ENCODE results near the gene POLG2.

Gene POLG2

DNA sequence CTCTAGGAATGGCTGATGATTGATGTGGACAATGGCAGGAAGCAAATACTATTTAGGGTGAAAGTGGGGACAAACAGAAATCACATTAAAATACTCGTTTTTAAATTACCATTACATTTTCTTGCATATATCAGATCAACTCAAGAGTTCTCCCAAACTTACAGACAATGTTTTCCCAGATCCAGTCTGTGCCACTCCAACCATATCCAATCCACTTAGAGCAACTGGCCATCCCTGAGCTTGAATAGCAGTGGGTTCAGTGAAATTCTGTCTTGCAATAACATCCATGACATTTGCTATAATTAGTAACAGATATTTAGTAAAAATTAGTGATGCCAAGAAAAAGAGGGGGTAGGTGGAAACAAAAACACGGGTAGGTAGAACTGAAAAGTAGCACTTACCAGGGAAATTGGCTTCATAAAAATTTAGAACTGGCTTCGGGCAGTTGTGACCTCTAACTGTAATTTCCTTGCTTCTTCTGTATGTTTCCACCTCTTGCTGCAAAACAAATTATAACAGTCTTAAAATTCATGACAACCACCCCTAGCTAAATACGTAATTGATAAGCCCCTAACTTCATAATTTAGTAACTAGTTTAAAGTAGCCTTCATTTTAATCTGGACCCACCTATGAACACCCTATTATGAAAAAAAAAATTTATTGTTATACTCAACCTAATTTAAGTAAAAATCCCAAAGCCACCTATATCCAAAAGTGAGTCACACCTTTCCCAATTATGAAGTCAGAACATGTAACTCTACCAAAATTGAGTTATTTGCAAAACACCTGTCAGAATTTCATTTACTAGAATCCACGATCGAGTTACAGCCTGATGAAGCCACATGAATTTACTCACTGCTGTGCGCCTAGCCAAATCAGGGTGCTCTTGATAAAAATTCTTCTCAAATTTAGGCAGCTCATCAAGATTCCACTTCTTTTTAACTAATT is 7.2 kb upstream of the POLG2 start:
- Histone ChIP-seq H3K9ac (ENCODE audit: low read length) (no peak overlapping the region), H2BK120ac (ENCODE audit: insufficient read depth, low read length, poor library complexity) (no peak overlapping the region), H4K91ac (ENCODE audit: low read depth, low read length) (no peak overlapping the region), H3K27ac (ENCODE audit: low read depth, low read length) (no peak overlapping the region), H3K79me2 (ENCODE audit: control insufficient read depth, insufficient read depth, low read length, poor library complexity) (peaks cover 20% of the 10 kb centered on the region), H3K4me3 (ENCODE audit: low read depth, low read length) (no peak overlapping the region), H3K14ac (ENCODE audit: low read length) (no peak overlapping the region), H3K79me1 (ENCODE audit: low read length) (peaks cover 13% of the 10 kb centered on the region), H3K27me3 (ENCODE audit: insufficient read depth, low read length) (no peaks in the 10 kb centered on the region), H4K8ac (ENCODE audit: low read depth, low read length) (no peak overlapping the region), H3K9me3 (ENCODE audit: insufficient read depth, low read depth, low read length) (no peaks in the 10 kb centered on the region), H3K4me2 (ENCODE audit: low read length) (peak overlapping the region; percentile 61), H2BK5ac (ENCODE audit: low read depth, low read length, poor library complexity) (no peak overlapping the region), H2AK5ac (ENCODE audit: low read length) (no peak overlapping the region), H3K4ac (ENCODE audit: low read depth, low read length) (peak overlapping the region; percentile 97), H3K36me3 (ENCODE audit: control insufficient read depth in 1 of 2, insufficient read depth in 2 of 2, low read length in 2 of 2) (peaks cover 8 to 41% of the 10 kb centered on the region in 2 experiments), H3K18ac (ENCODE audit: low read length) (no peak overlapping the region), H3K4me1 (ENCODE audit: control insufficient read depth in 1 of 2, insufficient read depth in 2 of 2, low read length in 2 of 2) (no peaks in the 10 kb centered on the region), H4K12ac (ENCODE audit: low read depth, low read length) (no peak overlapping the region), H3K23ac (ENCODE audit: low read length) (no peak overlapping the region), H2BK12ac (ENCODE audit: low read length) (no peak overlapping the region), H2AFZ (ENCODE audit: insufficient read depth, low read length, poor library complexity) (no peak overlapping the region)
- peak in 1 of 2 donors; percentile 36 for DNase-seq
- WGBS (ENCODE audit: extremely low coverage, insufficient coverage, insufficient read length): no CpG with 5 or more reads among the region's 7 CpGs

GRCh38 chr17:64503341-64503740 is 6.5 kb upstream of the POLG2 start:
- no peak overlapping the region for H2BK120ac ChIP-seq (ENCODE audit: insufficient read depth, low read length, poor library complexity)
- H4K91ac ChIP-seq (ENCODE audit: low read depth, low read length): no peak overlapping the region
- H3K4me2 ChIP-seq (ENCODE audit: low read length): no peak overlapping the region
- no peaks in the 10 kb centered on the region for H3K4me1 ChIP-seq (ENCODE audit: control insufficient read depth in 1 of 2, insufficient read depth in 2 of 2, low read length in 2 of 2)
- no peak overlapping the region for H2BK12ac ChIP-seq (ENCODE audit: low read length)
- no peak overlapping the region for H3K4ac ChIP-seq (ENCODE audit: low read depth, low read length)
- H3K18ac ChIP-seq (ENCODE audit: low read length): no peak overlapping the region
- H2AFZ ChIP-seq (ENCODE audit: insufficient read depth, low read length, poor library complexity): no peak overlapping the region
- no peaks in the 10 kb centered on the region for H3K27me3 ChIP-seq (ENCODE audit: insufficient read depth, low read length)
- no peaks in the 10 kb centered on the region for H3K9me3 ChIP-seq (ENCODE audit: insufficient read depth, low read depth, low read length)
- H3K27ac ChIP-seq (ENCODE audit: low read depth, low read length): no peak overlapping the region
- H3K79me2 ChIP-seq (ENCODE audit: control insufficient read depth, insufficient read depth, low read length, poor library complexity): peaks cover 20% of the 10 kb centered on the region
- H3K9ac ChIP-seq (ENCODE audit: low read length): no peak overlapping the region
- peaks cover 13% of the 10 kb centered on the region for H3K79me1 ChIP-seq (ENCODE audit: low read length)
- no peak overlapping the region for H3K4me3 ChIP-seq (ENCODE audit: low read depth, low read length)
- H2AK5ac ChIP-seq (ENCODE audit: low read length): no peak overlapping the region
- DNase-seq: peak in 1 of 2 donors; percentile 28
- H4K8ac ChIP-seq (ENCODE audit: low read depth, low read length): no peak overlapping the region
- H2BK5ac ChIP-seq (ENCODE audit: low read depth, low read length, poor library complexity): no peak overlapping the region
- H4K12ac ChIP-seq (ENCODE audit: low read depth, low read length): no peak overlapping the region
- no CpG with 5 or more reads among the region's 5 CpGs for WGBS (ENCODE audit: extremely low coverage, insufficient coverage, insufficient read length)
- H3K14ac ChIP-seq (ENCODE audit: low read length): no peak overlapping the region
- H3K23ac ChIP-seq (ENCODE audit: low read length): no peak overlapping the region
- peaks cover 7 to 39% of the 10 kb centered on the region in 2 experiments for H3K36me3 ChIP-seq (ENCODE audit: control insufficient read depth in 1 of 2, insufficient read depth in 2 of 2, low read length in 2 of 2)

DNA sequence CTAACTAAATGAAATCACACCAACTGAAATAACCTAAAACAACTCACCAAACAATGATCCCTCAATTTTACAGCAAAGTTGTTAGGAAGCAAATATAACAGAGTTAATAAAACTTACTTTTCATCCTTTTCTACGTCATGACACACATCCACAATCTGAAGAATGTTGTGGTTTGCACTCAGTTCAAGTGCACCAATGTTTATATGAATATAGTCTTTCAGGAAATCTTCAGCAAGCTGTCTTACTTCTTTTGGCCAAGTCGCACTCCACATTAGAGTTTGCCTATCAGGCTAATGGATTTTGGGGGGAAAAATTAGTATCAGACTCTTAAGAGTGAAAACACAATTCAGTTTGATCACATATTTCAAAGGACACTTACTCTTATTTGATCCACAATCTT is 6.0 kb upstream of the POLG2 start:
- no peak overlapping the region for H2BK120ac ChIP-seq (ENCODE audit: insufficient read depth, low read length, poor library complexity)
- H3K27me3 ChIP-seq (ENCODE audit: insufficient read depth, low read length): no peaks in the 10 kb centered on the region
- H3K9me3 ChIP-seq (ENCODE audit: insufficient read depth, low read depth, low read length): no peaks in the 10 kb centered on the region
- no peak overlapping the region for H2AFZ ChIP-seq (ENCODE audit: insufficient read depth, low read length, poor library complexity)
- no peak overlapping the region for H3K23ac ChIP-seq (ENCODE audit: low read length)
- H3K4me1 ChIP-seq (ENCODE audit: control insufficient read depth in 1 of 2, insufficient read depth in 2 of 2, low read length in 2 of 2): no peaks in the 10 kb centered on the region
- H3K14ac ChIP-seq (ENCODE audit: low read length): no peak overlapping the region
- H3K79me1 ChIP-seq (ENCODE audit: low read length): peaks cover 13% of the 10 kb centered on the region
- H4K8ac ChIP-seq (ENCODE audit: low read depth, low read length): no peak overlapping the region
- H3K4me2 ChIP-seq (ENCODE audit: low read length): no peak overlapping the region
- peaks cover 7 to 39% of the 10 kb centered on the region in 2 experiments for H3K36me3 ChIP-seq (ENCODE audit: control insufficient read depth in 1 of 2, insufficient read depth in 2 of 2, low read length in 2 of 2)
- no peak overlapping the region for H2BK12ac ChIP-seq (ENCODE audit: low read length)
- H3K79me2 ChIP-seq (ENCODE audit: control insufficient read depth, insufficient read depth, low read length, poor library complexity): peaks cover 20% of the 10 kb centered on the region
- no peak overlapping the region for H3K18ac ChIP-seq (ENCODE audit: low read length)
- WGBS (ENCODE audit: extremely low coverage, insufficient coverage, insufficient read length): no CpG with 5 or more reads among the region's 2 CpGs
- H3K9ac ChIP-seq (ENCODE audit: low read length): no peak overlapping the region
- no peak overlapping the region for H3K27ac ChIP-seq (ENCODE audit: low read depth, low read length)
- no peak for DNase-seq
- H3K4ac ChIP-seq (ENCODE audit: low read depth, low read length): no peak overlapping the region
- H4K12ac ChIP-seq (ENCODE audit: low read depth, low read length): no peak overlapping the region
- no peak overlapping the region for H4K91ac ChIP-seq (ENCODE audit: low read depth, low read length)
- H2AK5ac ChIP-seq (ENCODE audit: low read length): no peak overlapping the region
- no peak overlapping the region for H2BK5ac ChIP-seq (ENCODE audit: low read depth, low read length, poor library complexity)
- no peak overlapping the region for H3K4me3 ChIP-seq (ENCODE audit: low read depth, low read length)

GRCh38 chr17:64502021-64502420 is 5.2 kb upstream of the POLG2 start:
- Histone ChIP-seq H2AFZ (ENCODE audit: insufficient read depth, low read length, poor library complexity) (no peak overlapping the region), H3K79me2 (ENCODE audit: control insufficient read depth, insufficient read depth, low read length, poor library complexity) (peaks cover 15% of the 10 kb centered on the region), H3K4me2 (ENCODE audit: low read length) (no peak overlapping the region), H2BK5ac (ENCODE audit: low read depth, low read length, poor library complexity) (no peak overlapping the region), H2AK5ac (ENCODE audit: low read length) (no peak overlapping the region), H2BK12ac (ENCODE audit: low read length) (no peak overlapping the region), H3K4me1 (ENCODE audit: control insufficient read depth in 1 of 2, insufficient read depth in 2 of 2, low read length in 2 of 2) (peaks cover 0 to 2% of the 10 kb centered on the region in 2 experiments), H3K9me3 (ENCODE audit: insufficient read depth, low read depth, low read length) (no peaks in the 10 kb centered on the region), H2BK120ac (ENCODE audit: insufficient read depth, low read length, poor library complexity) (no peak overlapping the region), H3K4me3 (ENCODE audit: low read depth, low read length) (no peak overlapping the region), H3K18ac (ENCODE audit: low read length) (no peak overlapping the region), H3K23ac (ENCODE audit: low read length) (no peak overlapping the region), H3K27me3 (ENCODE audit: insufficient read depth, low read length) (no peaks in the 10 kb centered on the region), H3K27ac (ENCODE audit: low read depth, low read length) (no peak overlapping the region), H4K8ac (ENCODE audit: low read depth, low read length) (no peak overlapping the region), H4K12ac (ENCODE audit: low read depth, low read length) (no peak overlapping the region), H3K9ac (ENCODE audit: low read length) (no peak overlapping the region), H3K14ac (ENCODE audit: low read length) (no peak overlapping the region), H3K4ac (ENCODE audit: low read depth, low read length) (no peak overlapping the region), H3K79me1 (ENCODE audit: low read length) (peaks cover 11% of the 10 kb centered on the region), H4K91ac (ENCODE audit: low read depth, low read length) (no peak overlapping the region), H3K36me3 (ENCODE audit: control insufficient read depth in 1 of 2, insufficient read depth in 2 of 2, low read length in 2 of 2) (peaks cover 7 to 39% of the 10 kb centered on the region in 2 experiments)
- no CpG with 5 or more reads among the region's 3 CpGs for WGBS (ENCODE audit: extremely low coverage, insufficient coverage, insufficient read length)
- peak in 1 of 2 donors; percentile 18 for DNase-seq
